ENCODE measurements around the gene C3orf22.

Gene C3orf22

GRCh38 chr3:126511291-126511690, 47.4 kb downstream of the C3orf22 start:
- no peak for DNase-seq

- DNase-seq = no peak
Observed at GRCh38 chr3:126510308-126510910, 48.3 kb downstream of the C3orf22 start.

GRCh38 chr3:126509597-126510307, 49.0 kb downstream of the C3orf22 start:
- DNase-seq = no peak

- no peak for DNase-seq
Observed at GRCh38 chr3:126508564-126508964, 50.2 kb downstream of the C3orf22 start.

GRCh38 chr3:126507886-126508285, 50.8 kb downstream of the C3orf22 start:
- no peak for DNase-seq

- no peak for DNase-seq
Observed at GRCh38 chr3:126503701-126504100, 55.0 kb downstream of the C3orf22 start.

GRCh38 chr3:126502656-126503055, 56.1 kb downstream of the C3orf22 start:
- DNase-seq = no peak

- DNase-seq = no peak
Observed at GRCh38 chr3:126501736-126502135, 57.0 kb downstream of the C3orf22 start.

- no peak for DNase-seq
Observed at GRCh38 chr3:126501054-126501453, 57.7 kb downstream of the C3orf22 start.

GRCh38 chr3:126500016-126500415, 58.7 kb downstream of the C3orf22 start:
- no peak for DNase-seq
